ENCODE results near the gene TRIM7. TPM values are rescaled to one million over a fixed set of nuclear protein-coding genes. Genes with fewer than 3 reads are reported as not detected.
A peak's percentile ranks its signal among the peaks of the same experiment; 100 is the strongest.
"Not testable (repeated sequence)": the region's sequence is repeated elsewhere in the genome, so short reads cannot be mapped to it uniquely, and the experiment has no call there.

TRIM7 gene
- total RNA-seq, 1 donor from 2014 or later = 3.0 TPM

DNA sequence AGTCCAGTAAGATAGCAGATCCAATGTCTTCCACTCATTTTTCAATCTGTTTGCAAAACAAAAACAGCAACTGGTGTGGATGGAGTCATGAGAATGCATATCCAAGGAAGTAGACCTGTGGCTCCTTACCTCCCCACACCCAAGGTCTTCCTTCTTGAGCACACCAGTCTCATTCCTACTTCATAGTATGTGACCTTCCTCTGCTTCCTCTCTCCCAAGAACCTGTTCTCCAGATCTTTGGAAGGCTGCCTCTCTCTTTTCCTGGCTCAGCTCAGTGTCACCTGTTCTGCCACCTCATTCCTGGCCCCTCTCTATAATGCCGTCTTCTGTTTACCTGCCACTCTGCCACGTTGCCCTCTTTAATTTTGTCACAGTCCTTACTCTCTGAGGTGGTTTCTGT, 7.9 kb upstream of the TRIM7 start:
- no peak for DNase-seq (ENCODE audit: low spot score)

DNA sequence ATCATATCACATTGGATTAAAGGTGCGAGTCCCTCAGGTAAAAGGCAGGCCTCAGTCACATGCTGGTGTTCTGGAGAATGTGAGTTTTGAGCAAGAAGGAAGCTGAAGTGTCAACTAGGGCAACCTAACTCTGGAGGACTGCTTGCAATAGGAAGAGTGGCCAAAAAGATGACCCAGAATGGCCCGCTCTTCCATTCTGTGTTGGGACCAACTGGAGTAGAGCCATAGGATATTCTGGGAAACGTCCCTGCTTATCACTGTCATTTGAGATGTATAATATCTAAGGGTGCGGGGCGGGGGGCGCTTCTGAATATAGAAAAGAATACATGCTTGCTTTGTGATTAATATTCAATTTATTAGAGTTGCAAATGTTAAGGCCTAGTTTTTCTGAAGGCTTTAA, 7.1 kb upstream of the TRIM7 start:
- no peak for DNase-seq (ENCODE audit: low spot score)

- DNase-seq (ENCODE audit: low spot score) = no peak
These were observed 6.2 kb upstream of the TRIM7 start for GRCh38 chr5:181211208-181211607.

DNA sequence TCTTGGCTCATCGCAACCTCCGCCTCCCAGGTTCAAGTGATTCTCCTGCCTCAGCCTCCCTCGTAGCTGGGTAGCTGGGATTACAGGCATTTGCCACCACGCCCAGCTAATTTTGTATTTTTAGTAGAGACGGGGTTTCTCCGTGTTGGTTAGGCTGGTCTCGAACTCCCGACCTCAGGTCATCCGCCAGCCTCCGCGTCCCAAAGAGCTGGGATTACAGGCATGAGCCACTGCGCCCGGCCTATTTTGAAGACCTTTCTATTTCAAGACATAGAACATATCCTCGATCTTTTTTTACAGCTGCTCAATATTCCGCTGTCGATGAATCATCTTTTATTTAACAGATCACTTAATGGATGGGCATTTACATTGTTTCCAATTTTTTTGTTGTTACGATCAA, 5.7 kb upstream of the TRIM7 start:
- DNase-seq (ENCODE audit: low spot score) = not testable (repeated sequence)

GRCh38 chr5:181210148-181210547, 5.2 kb upstream of the TRIM7 start:
- not testable (repeated sequence) for DNase-seq (ENCODE audit: low spot score)

DNA sequence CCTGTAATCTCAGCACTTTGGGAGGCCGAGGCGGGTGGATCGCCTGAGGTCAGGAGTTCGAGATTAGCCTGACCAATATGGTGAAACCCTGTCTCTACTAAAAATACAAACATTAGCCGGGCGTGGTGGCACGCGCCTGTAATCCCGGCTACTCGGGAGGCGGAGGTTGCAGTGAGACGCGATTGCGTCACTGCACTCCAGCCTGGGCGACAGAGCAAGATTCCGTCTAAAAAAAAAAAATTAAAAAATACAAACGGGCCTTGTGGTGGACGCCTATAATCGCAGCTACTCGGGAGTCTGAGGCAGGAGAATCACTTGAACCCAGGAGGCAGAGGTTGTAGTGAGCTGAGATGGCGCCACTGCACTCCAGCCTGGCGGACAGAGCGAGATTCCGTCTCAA, 4.0 kb upstream of the TRIM7 start:
- not testable (repeated sequence) for DNase-seq (ENCODE audit: low spot score)

- no peak for DNase-seq (ENCODE audit: low spot score)
These were observed 2.9 kb upstream of the TRIM7 start for GRCh38 chr5:181207960-181208253.

GRCh38 chr5:181207214-181207959, 2.4 kb upstream of the TRIM7 start:
- peak; percentile 83 for DNase-seq (ENCODE audit: low spot score)

DNA sequence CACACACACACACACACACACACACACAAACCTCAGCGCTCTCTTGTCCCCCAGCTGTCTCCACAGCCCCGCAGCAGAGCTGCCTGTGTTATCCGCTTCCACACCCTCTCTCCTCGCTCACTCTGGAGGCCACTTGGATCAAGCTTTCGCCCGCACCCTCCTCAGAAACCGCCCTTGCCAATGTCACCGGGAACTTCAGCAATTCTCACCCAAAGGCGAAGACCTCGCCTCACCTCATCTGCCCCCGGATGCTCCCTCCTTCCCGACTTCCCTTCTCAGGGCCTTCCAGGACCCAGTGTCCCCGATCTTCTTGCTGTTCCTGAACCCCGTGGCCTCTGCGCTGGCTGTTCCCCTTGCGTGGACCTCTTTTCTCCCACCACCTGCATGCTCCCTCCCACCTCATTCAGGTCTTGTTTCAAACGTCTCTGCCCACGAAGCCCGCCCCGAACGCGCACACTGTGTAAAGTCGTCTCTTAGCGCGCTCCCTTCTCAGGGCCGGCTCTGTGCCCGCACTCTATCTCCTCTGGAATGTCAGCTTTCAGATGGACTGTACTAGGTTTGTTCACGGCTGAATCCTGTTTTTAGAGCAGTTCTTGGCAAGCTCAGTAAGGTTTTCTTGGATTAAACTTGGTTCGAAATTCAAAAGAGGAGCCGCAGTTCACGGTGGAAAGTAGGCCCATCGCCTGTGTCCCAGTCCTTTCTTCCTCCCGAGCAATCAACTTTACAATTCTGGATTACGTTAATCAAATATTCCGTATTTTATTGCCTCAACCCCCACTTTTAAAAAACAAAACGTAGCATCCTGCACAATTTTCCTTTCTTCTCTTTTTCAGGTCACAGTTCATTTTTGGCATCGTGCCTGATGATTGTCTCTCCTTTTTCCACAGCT, 1.0 kb upstream of the TRIM7 start:
- DNase-seq (ENCODE audit: low spot score) = no peak

DNA sequence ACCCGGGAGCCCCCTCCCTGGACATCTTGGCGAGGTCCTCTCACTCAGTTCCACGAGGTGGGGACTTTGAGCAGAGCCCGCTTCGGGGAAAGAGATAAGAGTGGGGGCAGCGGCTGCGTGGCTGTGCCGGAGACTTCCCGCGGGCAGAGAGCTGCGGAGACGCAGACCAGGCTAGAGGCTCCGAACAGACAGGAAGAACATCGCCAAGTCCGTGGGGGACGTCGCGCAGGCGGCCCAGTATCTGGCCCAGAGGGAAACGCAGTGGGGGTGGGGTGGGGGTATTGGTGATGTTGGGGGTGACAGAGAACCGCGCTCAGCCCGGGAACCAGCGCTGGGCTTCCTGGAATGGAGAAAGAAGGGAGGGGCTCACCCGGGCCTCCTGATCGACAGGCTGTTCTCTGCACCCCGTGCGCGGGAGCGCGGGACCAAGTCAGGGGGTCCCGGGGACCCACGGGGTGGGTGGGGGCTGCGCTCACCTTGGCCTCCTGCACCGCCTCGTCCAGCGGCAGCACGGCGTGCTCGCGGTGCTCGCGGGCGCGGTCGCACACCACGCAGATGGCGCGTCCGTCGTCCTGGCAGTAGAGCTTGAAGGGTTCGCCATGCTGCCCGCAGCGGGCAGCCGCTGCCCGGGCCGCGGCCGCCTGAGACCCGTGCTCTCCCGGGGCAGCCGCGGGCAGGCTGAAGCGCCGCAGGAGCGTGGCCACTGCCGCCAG, 727 bp downstream of the TRIM7 start:
- peak; percentile 55 for DNase-seq (ENCODE audit: low spot score)

DNA sequence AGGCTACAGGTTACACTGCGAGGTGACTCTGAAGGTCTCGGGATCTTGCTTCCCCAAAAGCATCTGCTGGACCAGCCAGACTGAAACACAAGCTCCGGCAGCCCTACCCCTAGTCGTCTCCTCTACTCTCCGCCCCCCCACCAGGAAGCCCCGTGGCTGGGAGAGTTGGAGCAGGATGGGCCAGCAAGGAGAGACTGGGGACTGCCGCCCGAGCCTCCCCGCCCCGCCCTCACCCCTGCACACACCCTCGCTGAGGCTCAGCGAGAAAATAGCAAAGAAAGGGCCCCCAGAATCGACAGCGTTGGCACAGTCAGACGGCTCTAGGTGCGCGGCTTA, 1.3 kb downstream of the TRIM7 start:
- DNase-seq (ENCODE audit: low spot score) = peak; percentile 54

DNA sequence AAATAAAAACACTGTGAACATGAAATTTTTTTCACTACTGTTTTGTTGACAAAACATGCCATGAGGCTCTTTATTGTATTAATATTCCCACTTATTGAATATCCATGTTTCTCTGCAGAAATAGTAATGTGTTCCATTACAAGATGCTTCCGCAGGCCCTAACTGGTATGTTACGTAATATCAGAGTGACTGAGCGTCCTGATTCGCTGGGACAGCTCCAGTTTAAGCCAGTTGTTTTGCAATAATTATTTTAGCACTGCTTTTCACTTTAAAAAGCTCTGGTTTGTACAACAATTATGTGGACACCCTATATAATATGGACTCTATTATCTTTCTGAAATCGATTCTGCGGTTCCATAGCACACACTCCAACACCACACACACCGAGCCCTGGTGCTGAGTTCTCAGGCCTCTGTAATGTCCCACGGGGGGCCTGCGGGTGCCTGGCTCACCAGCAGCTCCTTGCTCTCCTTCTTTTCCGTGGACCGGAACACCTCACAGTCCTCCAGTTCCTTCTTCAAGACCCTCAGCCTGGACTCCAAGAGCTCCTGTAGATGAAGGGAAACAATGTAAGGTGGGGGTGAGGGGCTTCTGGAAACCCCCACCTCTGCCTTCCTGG, 1.8 kb downstream of the TRIM7 start:
- no peak for DNase-seq (ENCODE audit: low spot score)

DNA sequence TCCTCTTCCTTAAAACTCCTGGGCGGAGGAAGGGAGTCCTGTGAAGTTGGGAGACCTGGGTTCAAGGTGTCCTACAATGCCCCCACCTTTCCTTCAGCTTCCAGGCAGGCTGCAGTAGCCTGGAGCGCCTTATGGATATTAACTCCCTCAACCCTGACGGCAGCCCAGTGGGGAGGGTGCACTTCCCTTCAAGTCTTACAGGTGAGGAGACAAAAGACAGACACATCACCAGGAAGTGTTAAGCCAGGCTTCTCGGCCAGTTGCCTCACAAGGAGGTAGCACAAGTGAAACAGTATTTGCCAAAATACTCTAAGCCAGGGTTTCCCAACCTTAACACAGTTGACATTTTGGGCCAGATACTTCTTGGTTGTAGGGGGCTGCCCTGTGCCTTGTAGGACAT, 4.2 kb downstream of the TRIM7 start:
- DNase-seq (ENCODE audit: low spot score) = no peak

DNA sequence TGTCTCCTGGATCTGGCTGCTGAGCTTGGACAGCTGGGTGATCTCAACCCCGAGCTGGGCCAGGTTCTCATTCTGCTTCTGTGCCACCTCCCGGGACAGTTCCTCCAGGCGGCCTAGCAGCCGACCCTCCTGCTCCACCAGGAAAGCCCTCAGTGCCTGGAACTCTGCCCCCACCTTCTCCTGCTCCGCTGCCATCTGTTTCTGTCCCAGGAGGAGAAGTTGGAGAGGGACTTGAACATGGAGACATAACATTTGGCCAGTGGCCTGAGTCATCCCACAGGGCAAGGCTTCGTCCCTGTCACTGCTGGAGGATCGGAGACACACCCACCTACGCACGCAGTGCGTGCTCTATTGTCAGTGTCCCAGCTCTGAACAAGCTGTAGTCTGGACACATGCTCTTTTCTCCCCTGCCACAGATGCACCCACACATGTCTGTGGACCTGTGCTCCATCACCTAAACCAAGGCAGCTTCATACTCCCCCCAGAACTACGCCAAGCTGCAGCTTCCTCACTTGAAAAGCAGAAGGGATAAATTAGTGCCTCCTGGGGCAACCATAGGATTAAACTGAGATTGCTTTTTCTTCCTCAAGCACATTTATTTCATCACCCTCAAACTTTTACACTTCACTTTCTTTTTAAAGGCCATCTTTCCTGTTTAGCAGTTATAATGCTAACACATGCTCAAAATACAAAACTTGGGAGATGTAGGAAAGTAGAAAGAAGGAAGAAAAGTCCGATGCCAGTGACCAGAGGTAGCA, 4.9 kb downstream of the TRIM7 start:
- no peak for DNase-seq (ENCODE audit: low spot score)

- no peak for DNase-seq (ENCODE audit: low spot score)
These were observed 6.0 kb downstream of the TRIM7 start for GRCh38 chr5:181198905-181199519.

GRCh38 chr5:181198106-181198685, 6.8 kb downstream of the TRIM7 start:
- no peak for DNase-seq (ENCODE audit: low spot score)

GRCh38 chr5:181197326-181197951, 7.6 kb downstream of the TRIM7 start:
- no peak for DNase-seq (ENCODE audit: low spot score)

GRCh38 chr5:181195249-181195761, 9.7 kb downstream of the TRIM7 start:
- no peak for DNase-seq (ENCODE audit: low spot score)

DNA sequence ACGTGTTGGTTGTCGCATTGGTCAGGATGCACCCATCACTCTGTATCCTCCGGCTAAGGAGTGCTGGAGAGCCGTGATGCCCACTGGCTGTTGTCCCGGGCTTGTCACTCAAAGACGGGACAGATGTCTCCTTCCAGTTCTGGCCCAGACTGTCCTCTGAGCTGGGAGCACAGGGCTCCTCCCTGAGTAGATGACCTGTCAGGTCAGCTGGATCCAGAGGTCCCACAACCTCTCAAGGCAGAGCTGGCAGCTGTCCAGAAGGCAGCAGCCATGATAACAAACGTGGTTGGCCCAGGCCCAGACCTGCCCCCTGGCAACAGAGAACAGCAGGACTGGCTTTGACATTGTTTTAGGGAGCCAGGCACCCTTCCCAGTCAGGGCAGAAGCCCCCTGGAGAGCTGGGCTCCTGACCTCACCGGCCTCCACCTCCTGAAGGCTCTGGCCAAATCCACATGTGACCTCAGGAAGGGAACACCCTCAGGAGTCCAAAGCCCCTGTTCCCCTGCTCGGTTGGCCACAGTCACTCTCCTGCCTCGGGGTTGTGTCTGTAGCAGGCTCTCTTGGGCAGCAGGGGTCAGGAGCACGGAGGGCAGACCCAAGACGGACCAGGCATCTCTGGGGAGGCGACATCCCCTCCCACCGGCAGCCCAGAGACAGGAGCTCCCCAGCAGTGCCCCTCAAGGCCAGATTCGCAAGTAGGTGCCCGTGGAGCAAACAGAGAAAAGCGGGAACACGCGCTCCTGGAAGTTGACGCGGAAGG, 10.3 kb downstream of the TRIM7 start:
- no peak for DNase-seq (ENCODE audit: low spot score)

Data from ureter (tissue), 1 donor.